ENCODE results near the gene NDEL1. TPM values are rescaled to one million over a fixed set of nuclear protein-coding genes. Genes with fewer than 3 reads are reported as not detected.

NDEL1 gene
- total RNA-seq, 4 donors from 2014 or later = 172 to 237 (median 230) TPM

GRCh38 chr17:8438441-8438840, 2.8 kb downstream of the NDEL1 start:
- H3K36me3 ChIP-seq = peaks cover 6% of the 10 kb centered on the region
- no peak overlapping the region for H3K4me3 ChIP-seq
- WGBS = 79% methylated on average over 5 of the region's 5 CpGs
- DNase-seq (ENCODE audit: low spot score in 2 of 2) = no peak
- H3K27me3 ChIP-seq = no peaks in the 10 kb centered on the region
- peaks cover 38% of the 10 kb centered on the region for H3K4me1 ChIP-seq
- H3K27ac ChIP-seq = no peak overlapping the region
- H3K9me3 ChIP-seq = no peaks in the 10 kb centered on the region
- TF ChIP-seq POLR2A (IDR thresholded peaks at IDR 0.05) (no peak), CTCF (IDR thresholded peaks at IDR 0.05) (no peak), POLR2AphosphoS5 (IDR thresholded peaks at IDR 0.05) (no peak), EP300 (IDR thresholded peaks at IDR 0.05) (no peak)

- Histone ChIP-seq H3K27ac (no peak overlapping the region), H3K4me1 (peaks cover 43% of the 10 kb centered on the region), H3K36me3 (peaks cover 17% of the 10 kb centered on the region), H3K27me3 (no peaks in the 10 kb centered on the region), H3K4me3 (no peak overlapping the region), H3K9me3 (no peaks in the 10 kb centered on the region)
- 97% methylated on average over 3 of the region's 3 CpGs for WGBS
- TF ChIP-seq POLR2AphosphoS5 (IDR thresholded peaks at IDR 0.05) (no peak), CTCF (IDR thresholded peaks at IDR 0.05) (no peak), EP300 (IDR thresholded peaks at IDR 0.05) (no peak), POLR2A (IDR thresholded peaks at IDR 0.05) (no peak)
- DNase-seq (ENCODE audit: low spot score in 2 of 2) = no peak
Observed at GRCh38 chr17:8439681-8440080, 4.0 kb downstream of the NDEL1 start.

GRCh38 chr17:8441690-8442089, 6.0 kb downstream of the NDEL1 start:
- H3K9me3 ChIP-seq = no peaks in the 10 kb centered on the region
- 83% methylated on average over 2 of the region's 2 CpGs for WGBS
- no peak overlapping the region for H3K4me3 ChIP-seq
- H3K27ac ChIP-seq = no peak overlapping the region
- no peaks in the 10 kb centered on the region for H3K27me3 ChIP-seq
- H3K36me3 ChIP-seq = peaks cover 29% of the 10 kb centered on the region
- TF ChIP-seq CTCF (IDR thresholded peaks at IDR 0.05) = no peak
- TF ChIP-seq POLR2AphosphoS5 (IDR thresholded peaks at IDR 0.05) = no peak
- TF ChIP-seq POLR2A (IDR thresholded peaks at IDR 0.05) = no peak
- TF ChIP-seq EP300 (IDR thresholded peaks at IDR 0.05) = no peak
- H3K4me1 ChIP-seq = peaks cover 55% of the 10 kb centered on the region
- no peak for DNase-seq (ENCODE audit: low spot score in 2 of 2)

GRCh38 chr17:8442310-8442709, 6.6 kb downstream of the NDEL1 start:
- peaks cover 34% of the 10 kb centered on the region for H3K36me3 ChIP-seq

GRCh38 chr17:8443756-8444155, 8.1 kb downstream of the NDEL1 start:
- Histone ChIP-seq H3K4me3 (no peak overlapping the region), H3K4me1 (peaks cover 47% of the 10 kb centered on the region), H3K36me3 (peaks cover 40% of the 10 kb centered on the region), H3K27ac (no peak overlapping the region), H3K9me3 (no peaks in the 10 kb centered on the region), H3K27me3 (no peaks in the 10 kb centered on the region)
- 62% methylated on average over 7 of the region's 7 CpGs for WGBS
- DNase-seq (ENCODE audit: low spot score in 2 of 2) = no peak
- no peak for TF ChIP-seq EP300 (IDR thresholded peaks at IDR 0.05)
- TF ChIP-seq POLR2AphosphoS5 (IDR thresholded peaks at IDR 0.05) = no peak
- no peak for TF ChIP-seq CTCF (IDR thresholded peaks at IDR 0.05)
- no peak for TF ChIP-seq POLR2A (IDR thresholded peaks at IDR 0.05)

More at GRCh38 chr17:8442310-8442709, 6.6 kb downstream of the NDEL1 start:
- peaks cover 55% of the 10 kb centered on the region for H3K4me1 ChIP-seq
- 93% methylated on average over 2 of the region's 2 CpGs for WGBS
- no peaks in the 10 kb centered on the region for H3K27me3 ChIP-seq
- no peak overlapping the region for H3K27ac ChIP-seq
- H3K4me3 ChIP-seq = no peak overlapping the region
- no peak for DNase-seq (ENCODE audit: low spot score in 2 of 2)
- H3K9me3 ChIP-seq = no peaks in the 10 kb centered on the region
- TF ChIP-seq EP300 (IDR thresholded peaks at IDR 0.05) (no peak), CTCF (IDR thresholded peaks at IDR 0.05) (no peak), POLR2AphosphoS5 (IDR thresholded peaks at IDR 0.05) (no peak), POLR2A (IDR thresholded peaks at IDR 0.05) (no peak)

All from suprapubic skin (tissue), 4 donors.